IPS-18a (cell line): ENCODE measurements around the gene XRCC3.
A peak's percentile ranks its signal among the peaks of the same experiment; 100 is the strongest.

Experiments
- H3K27ac ChIP-seq: one replicate; pipeline ENCODE4 v1.5.1; 2013; ENCODE audit warnings: low read length
- H3K27me3 ChIP-seq: one replicate; pipeline ENCODE4 v1.6.1; 2013; ENCODE audit warnings: mild to moderate bottlenecking, low read length; ENCODE audit not compliant: control insufficient read depth, insufficient read depth
- H3K36me3 ChIP-seq: one replicate; pipeline ENCODE4 v1.6.1; 2013; ENCODE audit warnings: low read depth, low read length; ENCODE audit not compliant: control insufficient read depth
- H3K4me1 ChIP-seq: one replicate; pipeline ENCODE4 v1.6.1; 2013; ENCODE audit warnings: low read depth, low read length; ENCODE audit not compliant: control insufficient read depth
- H3K4me3 ChIP-seq: one replicate; pipeline ENCODE4 v1.5.1; 2013; ENCODE audit warnings: low read length
- H3K9ac ChIP-seq: one replicate; pipeline ENCODE4 v1.6.1; 2013; ENCODE audit warnings: mild to moderate bottlenecking, low read length, moderate library complexity
- H3K9me3 ChIP-seq: one replicate; pipeline ENCODE4 v1.6.1; 2013; ENCODE audit warnings: low read depth, low read length; ENCODE audit not compliant: control insufficient read depth

The XRCC3 gene

DNA sequence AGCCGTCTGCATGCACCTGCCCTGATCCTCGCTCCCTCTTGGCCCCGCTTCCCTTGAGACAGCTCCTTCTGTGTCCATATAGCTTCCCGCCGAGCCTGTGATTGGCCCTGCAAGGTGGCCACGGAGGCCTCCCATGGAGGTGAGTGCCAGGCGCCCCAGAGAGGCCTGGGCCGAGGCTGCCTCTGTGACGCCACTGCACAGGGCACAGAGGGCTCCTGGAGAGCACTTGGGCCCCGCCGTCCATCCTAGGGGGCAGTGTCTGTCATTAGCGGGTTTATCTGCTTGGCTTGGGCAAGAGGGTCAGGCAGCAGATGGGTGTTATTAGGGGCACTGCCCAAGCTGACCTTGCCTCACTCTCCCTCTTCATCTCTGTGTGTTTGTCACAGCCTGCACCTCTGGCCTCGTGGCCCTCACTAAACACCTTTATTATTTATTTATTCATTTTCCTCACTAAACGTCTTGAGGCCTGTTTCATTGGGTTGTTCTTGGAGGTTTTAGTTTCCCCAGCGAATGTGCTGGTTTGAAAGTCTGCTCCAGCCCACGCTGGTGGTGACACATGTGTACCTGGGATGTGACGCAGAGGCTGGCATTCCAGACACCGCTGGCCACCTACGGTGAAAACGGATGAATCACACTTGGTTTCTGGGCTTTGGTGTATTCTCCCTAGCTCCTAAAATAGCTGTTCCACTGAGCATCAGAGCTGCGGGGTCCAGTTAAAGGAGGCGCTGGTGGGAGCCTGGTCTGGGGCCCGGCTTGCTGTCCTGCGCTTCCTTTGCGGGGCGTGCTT is 6.3 kb upstream of the XRCC3 start:
- no peaks in the 10 kb centered on the region for H3K27me3 ChIP-seq
- no peak overlapping the region for H3K27ac ChIP-seq
- no peak overlapping the region for H3K9ac ChIP-seq
- H3K4me1 ChIP-seq: peaks cover 4% of the 10 kb centered on the region
- H3K4me3 ChIP-seq: no peak overlapping the region
- no peaks in the 10 kb centered on the region for H3K9me3 ChIP-seq
- H3K36me3 ChIP-seq: no peaks in the 10 kb centered on the region

DNA sequence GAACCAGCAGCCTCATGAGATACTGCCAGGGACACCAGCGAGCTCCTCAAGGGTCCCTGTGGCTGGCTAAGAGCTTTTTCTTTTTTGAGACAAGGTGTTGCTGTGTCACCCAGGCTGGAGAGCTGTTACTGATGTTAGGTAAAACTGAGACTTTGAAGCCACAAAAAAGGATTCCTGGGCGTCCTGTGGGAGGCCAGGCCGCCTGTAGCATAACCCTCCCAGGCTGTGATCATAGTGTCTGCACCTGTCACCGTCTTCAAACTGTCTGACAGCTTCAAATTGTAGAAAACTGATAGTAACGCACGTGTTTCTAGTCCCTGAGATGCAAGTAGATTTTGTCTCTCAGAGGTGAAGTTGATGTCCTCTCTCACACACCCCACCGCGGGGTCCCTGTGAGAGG is 4.5 kb upstream of the XRCC3 start:
- Histone ChIP-seq H3K36me3 (no peaks in the 10 kb centered on the region), H3K9ac (no peak overlapping the region), H3K9me3 (no peaks in the 10 kb centered on the region), H3K4me3 (no peak overlapping the region), H3K4me1 (peaks cover 5% of the 10 kb centered on the region), H3K27ac (no peak overlapping the region), H3K27me3 (no peaks in the 10 kb centered on the region)

DNA sequence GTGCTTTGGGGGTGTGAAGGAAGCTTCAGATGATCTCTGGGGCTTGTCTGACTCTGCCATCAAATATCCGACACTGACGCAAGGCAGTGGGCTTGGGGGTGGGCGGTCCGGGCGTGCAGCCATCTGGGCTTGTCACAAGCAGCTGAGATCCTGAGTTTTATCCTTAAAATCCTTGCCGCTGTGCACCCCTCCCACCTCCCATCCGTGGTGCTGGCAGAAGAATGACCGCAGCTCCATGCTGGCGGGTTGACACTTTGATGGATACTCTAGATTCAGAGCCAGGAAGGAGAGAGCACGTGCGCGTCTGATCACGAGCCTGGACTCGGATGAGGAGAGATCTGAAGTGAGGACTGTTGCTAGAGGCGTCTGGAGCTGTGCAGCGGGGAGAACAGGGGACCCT is 3.3 kb upstream of the XRCC3 start:
- no peaks in the 10 kb centered on the region for H3K27me3 ChIP-seq
- no peaks in the 10 kb centered on the region for H3K9me3 ChIP-seq
- no peak overlapping the region for H3K4me3 ChIP-seq
- no peak overlapping the region for H3K27ac ChIP-seq
- no peak overlapping the region for H3K9ac ChIP-seq
- H3K36me3 ChIP-seq: no peaks in the 10 kb centered on the region
- H3K4me1 ChIP-seq: peaks cover 9% of the 10 kb centered on the region

DNA sequence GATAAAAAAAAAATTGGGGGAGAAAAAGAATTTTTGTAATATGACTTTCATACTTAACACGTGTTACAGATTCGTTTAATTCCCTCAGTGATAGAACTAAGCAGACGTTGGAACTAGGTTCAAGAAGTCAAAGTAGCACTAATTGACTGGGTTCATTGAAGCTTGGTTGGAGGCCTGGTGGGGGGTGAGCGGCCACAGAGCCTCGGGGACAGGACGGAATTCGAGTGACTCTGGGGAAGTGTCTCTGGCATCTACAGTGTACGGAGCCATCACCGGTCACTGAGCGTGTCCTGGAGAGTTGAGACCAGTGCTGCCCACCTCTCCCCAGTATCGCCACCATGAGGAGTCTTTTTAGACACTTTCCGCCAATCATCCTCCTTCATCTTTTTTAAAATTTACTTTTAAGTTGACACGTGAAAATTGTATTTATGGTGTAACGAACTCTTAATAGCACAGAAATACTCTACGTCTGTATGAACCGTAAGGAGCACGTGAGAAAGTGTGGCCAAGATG is 1.7 kb upstream of the XRCC3 start:
- H3K27ac ChIP-seq: no peak overlapping the region
- H3K9me3 ChIP-seq: no peaks in the 10 kb centered on the region
- no peaks in the 10 kb centered on the region for H3K36me3 ChIP-seq
- H3K4me1 ChIP-seq: peaks cover 9% of the 10 kb centered on the region
- H3K27me3 ChIP-seq: no peaks in the 10 kb centered on the region
- peak overlapping the region; percentile 22 for H3K9ac ChIP-seq
- H3K4me3 ChIP-seq: peak overlapping the region; percentile 71

DNA sequence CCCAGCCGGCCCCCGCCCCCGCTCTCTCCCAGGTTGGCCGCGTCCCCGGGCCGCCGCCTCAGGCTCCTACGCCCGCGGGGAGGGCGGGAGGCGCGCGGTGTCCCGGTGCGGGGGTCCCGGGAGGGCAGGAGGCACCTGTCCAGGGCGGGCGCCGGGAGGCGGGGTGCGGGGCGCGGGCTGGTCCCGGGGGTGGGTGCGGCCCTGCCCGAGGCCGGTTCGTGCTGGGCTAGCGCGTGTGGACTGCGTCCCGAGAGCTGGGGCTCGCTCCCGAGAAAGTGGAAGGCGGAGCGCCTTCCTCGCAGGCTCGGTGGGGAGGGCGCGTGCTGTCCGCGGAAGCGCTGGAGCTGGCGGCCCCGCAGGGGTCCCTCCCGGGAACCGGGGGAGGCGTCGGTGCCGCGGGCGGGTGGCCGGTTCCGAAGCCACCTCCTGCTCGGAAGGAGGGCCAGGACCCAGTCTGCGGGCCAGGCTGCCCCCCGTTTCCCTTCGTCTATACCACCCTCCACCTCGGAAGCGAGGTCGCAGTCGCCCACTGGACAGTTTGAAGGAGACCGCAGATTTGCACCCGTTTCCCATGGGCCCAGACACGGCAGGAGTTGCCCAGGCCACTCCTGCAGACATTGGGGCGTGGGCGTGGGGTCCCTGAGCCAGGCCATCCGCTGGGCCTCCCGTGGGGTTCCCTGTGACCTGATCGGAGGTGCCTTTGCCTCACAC is 995 bp upstream of the XRCC3 start:
- Histone ChIP-seq H3K27me3 (no peaks in the 10 kb centered on the region), H3K9me3 (no peaks in the 10 kb centered on the region), H3K9ac (peak overlapping the region; percentile 22), H3K27ac (no peak overlapping the region), H3K4me1 (peaks cover 9% of the 10 kb centered on the region), H3K36me3 (no peaks in the 10 kb centered on the region), H3K4me3 (peak overlapping the region; percentile 71)

DNA sequence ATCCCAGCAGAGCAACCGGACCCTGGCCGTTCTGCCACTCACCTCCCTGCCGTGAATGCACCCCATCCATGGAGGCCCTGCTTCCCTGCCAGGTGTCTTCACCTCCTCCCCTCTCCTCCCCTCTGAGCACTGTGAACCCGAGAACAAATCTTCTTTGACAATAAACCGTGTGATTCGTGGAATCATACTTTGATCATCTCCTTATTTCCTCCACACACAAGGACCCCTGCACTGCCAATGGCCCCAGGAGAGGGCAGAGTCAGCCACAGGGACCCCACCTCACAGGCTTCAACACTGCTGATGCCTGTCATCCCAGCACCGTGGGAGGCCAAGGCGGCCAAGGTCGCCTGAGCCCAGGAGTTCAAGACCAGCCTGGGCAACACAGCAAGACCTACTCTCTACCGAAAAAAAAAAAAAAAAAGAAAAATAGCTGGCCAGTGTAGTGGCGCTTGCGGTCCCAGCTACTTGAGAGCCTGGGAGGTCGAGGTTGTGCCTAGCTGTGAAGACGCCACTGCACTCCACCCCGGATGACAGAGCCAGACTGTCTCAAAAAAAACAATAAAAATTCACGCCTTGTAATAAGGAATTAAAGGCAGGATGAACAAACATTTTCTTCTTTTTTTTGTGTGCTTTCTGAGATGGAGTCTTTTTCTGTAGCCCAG is 1.1 kb downstream of the XRCC3 start:
- Histone ChIP-seq H3K4me1 (peaks cover 16% of the 10 kb centered on the region), H3K36me3 (peaks cover 9% of the 10 kb centered on the region), H3K9ac (peak overlapping the region; percentile 78), H3K9me3 (no peaks in the 10 kb centered on the region), H3K4me3 (peak overlapping the region; percentile 59), H3K27ac (no peak overlapping the region), H3K27me3 (no peaks in the 10 kb centered on the region)

DNA sequence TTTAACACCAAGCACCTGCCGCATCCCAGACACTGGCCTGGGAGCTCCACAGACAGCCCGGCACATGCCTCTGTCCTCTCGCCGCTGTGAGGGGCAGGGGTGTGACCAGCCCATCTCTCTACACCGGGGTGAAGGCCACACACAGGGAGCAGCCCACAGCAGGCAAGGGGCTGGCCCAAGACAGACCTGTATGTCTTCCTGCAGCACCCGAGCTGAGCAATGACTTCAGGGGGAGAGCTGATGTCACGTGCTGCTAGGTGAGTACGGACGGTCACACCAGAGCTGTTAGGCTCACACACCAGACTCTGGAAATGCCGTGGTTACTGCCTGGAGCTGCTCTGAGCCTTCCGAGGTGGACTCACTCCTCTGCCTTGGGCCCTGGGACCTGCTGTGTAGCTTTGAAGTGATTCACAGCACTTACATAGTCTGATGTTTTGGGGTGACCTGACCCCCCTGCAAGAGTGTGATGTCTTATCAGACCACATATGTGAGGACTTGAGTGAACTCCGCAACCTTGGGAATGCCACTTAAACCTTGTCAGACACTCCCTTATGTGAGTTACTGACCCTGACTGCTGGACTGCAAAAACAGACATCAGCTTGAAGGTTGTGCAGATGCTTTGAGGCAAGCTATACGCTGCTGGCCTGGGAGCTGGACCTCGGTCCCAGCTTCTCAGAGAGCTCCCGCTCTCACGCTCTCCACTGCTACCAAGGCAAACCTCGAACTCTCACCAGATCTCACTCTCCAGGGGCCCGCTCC is 1.8 kb downstream of the XRCC3 start:
- Histone ChIP-seq H3K4me1 (peaks cover 16% of the 10 kb centered on the region), H3K27me3 (no peaks in the 10 kb centered on the region), H3K9ac (no peak overlapping the region), H3K27ac (no peak overlapping the region), H3K9me3 (no peaks in the 10 kb centered on the region), H3K36me3 (peaks cover 15% of the 10 kb centered on the region), H3K4me3 (no peak overlapping the region)

DNA sequence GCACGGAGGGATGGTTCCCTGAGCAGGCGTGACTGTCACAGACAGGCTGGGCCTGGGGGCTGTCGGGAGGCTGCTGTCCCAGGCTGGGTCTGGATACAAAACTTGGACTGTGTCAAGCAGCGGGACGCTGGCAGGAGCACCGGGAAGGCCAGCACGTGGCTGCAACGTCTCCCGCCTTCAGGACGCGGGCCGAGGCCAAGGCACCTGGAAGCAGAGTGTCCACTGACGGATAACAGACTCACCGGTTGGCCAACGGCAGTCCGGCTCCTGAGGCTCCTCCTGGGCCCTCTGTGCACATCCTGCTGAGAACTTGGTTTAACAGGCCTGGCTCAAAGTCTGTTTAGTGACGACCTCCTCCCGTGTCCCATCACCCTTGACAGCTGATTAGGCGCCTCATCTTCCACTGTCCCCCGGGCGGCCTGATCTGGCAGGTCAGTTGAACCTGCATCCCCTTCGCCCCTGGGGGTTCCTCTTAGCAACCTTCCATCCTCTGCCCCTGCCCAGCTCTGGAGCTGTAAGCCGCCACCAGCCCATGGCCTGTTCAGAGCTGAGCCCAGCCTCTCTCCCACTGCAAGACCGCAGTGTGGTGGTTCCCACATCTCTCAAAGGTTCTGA is 2.5 kb downstream of the XRCC3 start:
- Histone ChIP-seq H3K9ac (no peak overlapping the region), H3K27me3 (no peaks in the 10 kb centered on the region), H3K27ac (no peak overlapping the region), H3K9me3 (no peaks in the 10 kb centered on the region), H3K4me1 (peaks cover 16% of the 10 kb centered on the region), H3K4me3 (no peak overlapping the region), H3K36me3 (peaks cover 22% of the 10 kb centered on the region)

DNA sequence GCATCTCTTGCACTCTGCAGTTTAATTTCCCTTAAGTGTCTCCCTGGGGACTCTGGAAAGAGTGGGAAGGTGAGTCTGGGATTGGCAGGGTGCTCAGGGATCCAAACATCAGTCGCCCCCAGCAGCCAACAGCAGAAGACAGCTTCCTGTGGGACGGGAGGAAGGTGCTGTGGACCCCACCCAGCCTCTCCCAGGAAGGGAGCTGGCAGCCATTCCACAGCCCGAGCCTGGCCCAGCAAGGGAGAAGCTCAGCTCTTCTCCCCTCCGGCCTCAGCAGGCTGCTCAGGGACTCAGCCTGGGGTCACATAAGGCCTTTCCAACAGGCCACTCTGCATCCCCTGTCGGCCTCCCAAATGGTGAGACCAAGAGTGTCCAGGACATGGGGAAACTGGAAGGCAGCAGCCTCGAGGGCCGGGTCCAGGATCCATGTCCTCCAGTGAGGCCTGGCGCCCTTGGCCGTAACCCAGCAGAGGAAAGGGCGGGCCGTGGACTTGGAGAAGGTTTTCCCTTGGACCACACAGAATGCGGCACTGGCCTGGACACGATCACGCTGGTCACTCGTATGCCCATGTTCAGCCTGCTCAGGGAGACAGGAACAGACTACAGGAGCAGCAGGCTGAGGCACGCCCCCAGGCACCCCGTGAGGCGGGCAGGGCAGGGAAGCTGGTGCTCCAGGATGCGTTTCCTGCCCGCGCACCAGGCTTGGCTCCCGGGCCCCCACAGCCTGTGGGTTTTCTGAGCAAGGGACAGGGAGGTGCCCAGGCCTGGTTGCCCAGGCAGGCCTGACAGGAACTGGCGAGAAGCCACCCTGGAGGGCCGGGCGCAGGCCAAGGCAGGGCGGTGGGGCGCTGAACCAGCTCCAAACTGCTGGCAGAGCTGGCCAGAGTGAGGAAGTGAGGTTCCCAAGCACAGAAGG is 3.5 kb downstream of the XRCC3 start:
- Histone ChIP-seq H3K9me3 (no peaks in the 10 kb centered on the region), H3K36me3 (peaks cover 26% of the 10 kb centered on the region), H3K4me3 (no peak overlapping the region), H3K4me1 (peaks cover 15% of the 10 kb centered on the region), H3K27me3 (no peaks in the 10 kb centered on the region), H3K9ac (no peak overlapping the region), H3K27ac (no peak overlapping the region)

DNA sequence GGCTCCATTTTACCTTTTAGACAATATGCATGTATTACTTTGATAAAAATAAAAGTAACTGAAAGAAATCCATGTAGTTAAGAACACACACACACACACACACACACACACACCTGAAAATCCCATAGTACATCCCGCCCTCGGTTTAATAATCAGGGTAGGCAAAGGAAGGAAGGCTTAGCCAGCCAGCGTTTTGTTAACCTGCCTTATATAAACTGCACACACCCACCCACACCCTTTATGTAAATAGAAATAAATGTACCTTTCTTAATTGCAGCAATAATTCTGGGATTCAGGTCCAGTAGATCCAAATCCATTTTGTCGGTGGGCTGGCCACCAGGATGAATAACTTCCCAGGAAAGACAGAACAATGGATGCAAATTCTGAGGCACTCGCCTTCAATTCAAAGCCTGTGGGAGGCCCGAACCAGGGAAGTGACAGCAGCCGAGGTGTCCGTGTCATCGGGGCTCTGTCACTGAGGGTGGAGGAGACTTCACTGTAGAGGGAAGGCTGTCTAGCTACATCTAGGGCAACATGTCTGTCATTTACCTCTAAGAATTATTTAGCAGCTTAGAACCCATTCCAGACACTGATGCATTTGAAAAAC is 4.4 kb downstream of the XRCC3 start:
- no peak overlapping the region for H3K27ac ChIP-seq
- H3K9me3 ChIP-seq: no peaks in the 10 kb centered on the region
- no peak overlapping the region for H3K9ac ChIP-seq
- no peak overlapping the region for H3K4me3 ChIP-seq
- no peaks in the 10 kb centered on the region for H3K27me3 ChIP-seq
- H3K4me1 ChIP-seq: peaks cover 11% of the 10 kb centered on the region
- peaks cover 33% of the 10 kb centered on the region for H3K36me3 ChIP-seq
